HEK293T (cell line): ENCODE results near the gene RNASEH2A.

Experiments used
- CTCF ChIA-PET: fragments of 350-600 bp; formaldehyde crosslinking; extraction: SDS; loops from one replicate; lab custom pipeline; 2021; ENCODE audit warnings: antibody characterized with exemption, inconsistent platforms; lab: Yijun Ruan, JAX
- POLR2A ChIA-PET: fragments of 350-600 bp; formaldehyde crosslinking; extraction: SDS; loops from one replicate; lab custom pipeline; 2020; ENCODE audit warnings: antibody characterized with exemption, inconsistent platforms; lab: Yijun Ruan, JAX
- DNase-seq: peaks from one replicate; pipeline ENCODE4 v3.0.0; 2012; ENCODE audit warnings: mixed read lengths; ENCODE audit errors: extremely low spot score
- ARNT ChIP-seq: fragments of 450-650 bp; IDR thresholded peaks from 2 replicates; pipeline ENCODE4 v1.6.1; 2017; ENCODE audit warnings: mild to moderate bottlenecking
- BHLHE40 ChIP-seq: fragments of 450-650 bp; IDR thresholded peaks from 2 replicates; pipeline ENCODE4 v1.6.1; 2016; ENCODE audit warnings: mild to moderate bottlenecking, moderate library complexity, borderline replicate concordance
- CTBP1 ChIP-seq: fragments of 450-650 bp; IDR thresholded peaks from 2 replicates; pipeline ENCODE4 v1.6.1; 2016; ENCODE audit warnings: borderline replicate concordance
- ELF4 ChIP-seq: fragments of 450-650 bp; IDR thresholded peaks from 2 replicates; pipeline ENCODE4 v1.6.1; 2017; ENCODE audit warnings: antibody characterized with exemption
- FOXA1 ChIP-seq: fragments of 450-650 bp; IDR thresholded peaks from 2 replicates; pipeline ENCODE4 v1.6.1; 2016; ENCODE audit warnings: mild to moderate bottlenecking
- FOXK2 ChIP-seq: fragments of 450-650 bp; IDR thresholded peaks from 2 replicates; pipeline ENCODE4 v1.6.1; 2016; ENCODE audit warnings: mild to moderate bottlenecking
- FOXM1 ChIP-seq: fragments of 450-650 bp; IDR thresholded peaks from 2 replicates; pipeline ENCODE4 v1.6.1; 2017; ENCODE audit warnings: mild to moderate bottlenecking, borderline replicate concordance
- HDGF ChIP-seq: fragments of 450-650 bp; IDR thresholded peaks from 2 replicates; pipeline ENCODE4 v1.6.1; 2017; ENCODE audit warnings: antibody characterized with exemption, borderline replicate concordance
- L3MBTL2 ChIP-seq: fragments of 450-650 bp; conservative IDR thresholded peaks from 2 replicates; pipeline ENCODE4 v1.6.1; 2016; ENCODE audit warnings: mild to moderate bottlenecking
- LEF1 ChIP-seq: fragments of 450-650 bp; IDR thresholded peaks from 2 replicates; pipeline ENCODE4 v1.6.1; 2017; ENCODE audit warnings: mild to moderate bottlenecking, borderline replicate concordance
- NFRKB ChIP-seq: fragments of 450-650 bp; IDR thresholded peaks from 2 replicates; pipeline ENCODE4 v1.6.1; 2016; ENCODE audit warnings: mild to moderate bottlenecking, moderate library complexity
- PKNOX1 ChIP-seq: fragments of 450-650 bp; IDR thresholded peaks from 2 replicates; pipeline ENCODE4 v1.6.1; 2016
- SP1 ChIP-seq: fragments of 450-650 bp; IDR thresholded peaks from 2 replicates; pipeline ENCODE4 v1.6.1; 2017
- SUZ12 ChIP-seq: fragments of 450-650 bp; IDR thresholded peaks from 2 replicates; pipeline ENCODE4 v1.6.1; 2016; ENCODE audit warnings: mild to moderate bottlenecking
- TARDBP ChIP-seq: fragments of 450-650 bp; IDR thresholded peaks from 2 replicates; pipeline ENCODE4 v1.6.1; 2016
- ZNF384 ChIP-seq: fragments of 450-650 bp; IDR thresholded peaks from 2 replicates; pipeline ENCODE4 v1.6.1; 2016

The RNASEH2A gene

GRCh38 chr19:12786952-12787351, 19.4 kb upstream of the RNASEH2A start:
- DNase-seq = no peak
- TF ChIP-seq L3MBTL2 (no peak), NFRKB (no peak), SP1 (no peak), SUZ12 (no peak), LEF1 (no peak), ELF4 (no peak), HDGF (no peak), FOXK2 (no peak), ARNT (no peak), CTBP1 (no peak), TARDBP (no peak), BHLHE40 (no peak), FOXM1 (no peak), PKNOX1 (no peak), ZNF384 (no peak), FOXA1 (no peak)
- ChIA-PET POLR2A (no interaction called here), CTCF (no interaction called here)

GRCh38 chr19:12787458-12787857, 18.9 kb upstream of the RNASEH2A start:
- POLR2A ChIA-PET = interaction anchor here (2.0 kb wide), 1 partner anchor 11 kb away, joined by 6 read pairs; no protein-coding TSS in a partner anchor
- CTCF ChIA-PET = interaction anchor here (0.7 kb wide), 1 partner anchor 9 kb away, joined by 5 read pairs; no protein-coding TSS in a partner anchor
- TF ChIP-seq FOXK2 (no peak), CTBP1 (no peak), L3MBTL2 (no peak), FOXM1 (no peak), NFRKB (no peak)
- DNase-seq = no peak

- no peak for DNase-seq
- no peak for TF ChIP-seq CTBP1
- no peak for TF ChIP-seq ARNT
- no peak for TF ChIP-seq TARDBP
- TF ChIP-seq HDGF = no peak
- TF ChIP-seq FOXA1 = no peak
- TF ChIP-seq SP1 = no peak
- TF ChIP-seq FOXK2 = no peak
- TF ChIP-seq LEF1 = no peak
- no peak for TF ChIP-seq FOXM1
- no peak for TF ChIP-seq NFRKB
- no peak for TF ChIP-seq ZNF384
- no peak for TF ChIP-seq ELF4
- no peak for TF ChIP-seq BHLHE40
- no peak for TF ChIP-seq L3MBTL2
- no peak for TF ChIP-seq SUZ12
- TF ChIP-seq PKNOX1 = no peak
- POLR2A ChIA-PET = interaction anchor here (1.2 to 2.0 kb wide), 3 partner anchors 9 to 19 kb away, joined by 3 to 6 read pairs (median 4); partner anchors contain the start of gene RNASEH2A
- CTCF ChIA-PET = interaction anchor here (0.7 to 1.4 kb wide), 3 partner anchors 10 to 119 kb away, joined by 3 to 6 read pairs (median 5); no protein-coding TSS in a partner anchor
Observed at GRCh38 chr19:12788042-12788681, 18.2 kb upstream of the RNASEH2A start.

GRCh38 chr19:12788682-12789097, 17.7 kb upstream of the RNASEH2A start:
- CTCF ChIA-PET = interaction anchor here (0.7 to 1.4 kb wide), 2 partner anchors 11 to 119 kb away, joined by 3 to 6 read pairs; no protein-coding TSS in a partner anchor
- TF ChIP-seq PKNOX1 = no peak
- TF ChIP-seq ZNF384 = no peak
- POLR2A ChIA-PET = interaction anchor here (1.2 to 2.0 kb wide), 3 partner anchors 10 to 18 kb away, joined by 3 to 6 read pairs (median 4); partner anchors contain the start of gene RNASEH2A

GRCh38 chr19:12789098-12789903, 17.1 kb upstream of the RNASEH2A start:
- DNase-seq = no peak
- TF ChIP-seq FOXA1 = no peak
- TF ChIP-seq SP1 = no peak
- TF ChIP-seq ELF4 = no peak
- TF ChIP-seq LEF1 = no peak
- no peak for TF ChIP-seq TARDBP
- no peak for TF ChIP-seq SUZ12
- no peak for TF ChIP-seq BHLHE40
- no peak for TF ChIP-seq PKNOX1
- no peak for TF ChIP-seq FOXM1
- TF ChIP-seq FOXK2 = no peak
- no peak for TF ChIP-seq CTBP1
- TF ChIP-seq NFRKB = no peak
- TF ChIP-seq HDGF = no peak
- no peak for TF ChIP-seq L3MBTL2
- no peak for TF ChIP-seq ZNF384

More at GRCh38 chr19:12788682-12789097, 17.7 kb upstream of the RNASEH2A start:
- no peak for DNase-seq

More at GRCh38 chr19:12789098-12789903, 17.1 kb upstream of the RNASEH2A start:
- CTCF ChIA-PET = interaction anchor here (0.7 to 1.4 kb wide), 2 partner anchors 12 to 118 kb away, joined by 3 to 6 read pairs; no protein-coding TSS in a partner anchor
- POLR2A ChIA-PET = interaction anchor here (1.2 to 2.0 kb wide), 3 partner anchors 11 to 18 kb away, joined by 3 to 6 read pairs (median 4); partner anchors contain the start of gene RNASEH2A
